Parathyroid adenoma (tissue), 2 donors: ENCODE results near the gene SPTSSA.

Source experiments
- H2AFZ ChIP-seq: fragments of 300-600 bp; sonication (generic); one replicate; pipeline ENCODE4 v1.7.0; 2017; ENCODE audit warnings: antibody characterized with exemption, mild to moderate bottlenecking
- H3K27ac ChIP-seq: fragments of 300-600 bp; sonication (generic); one replicate; pipeline ENCODE4 v1.7.0; 2017
- H3K27me3 ChIP-seq: fragments of 300-600 bp; sonication (generic); one replicate; pipeline ENCODE4 v1.7.0; 2017; ENCODE audit warnings: low read length; ENCODE audit not compliant: control insufficient read depth, insufficient read depth
- H3K36me3 ChIP-seq: fragments of 300-600 bp; sonication (generic); one replicate; pipeline ENCODE4 v1.7.0; 2017; ENCODE audit warnings: low read length; ENCODE audit not compliant: control insufficient read depth, insufficient read depth
- H3K4me1 ChIP-seq: fragments of 300-600 bp; sonication (generic); one replicate; pipeline ENCODE4 v1.7.0; 2017; ENCODE audit warnings: control low read depth
- H3K4me2 ChIP-seq: fragments of 300-600 bp; sonication (generic); one replicate; pipeline ENCODE4 v1.7.0; 2017; ENCODE audit warnings: low read length
- H3K4me3 ChIP-seq: fragments of 300-600 bp; sonication (generic); one replicate; pipeline ENCODE4 v1.7.0; 2017; ENCODE audit warnings: low read depth, low read length
- H3K79me2 ChIP-seq: fragments of 300-600 bp; sonication (generic); one replicate; pipeline ENCODE4 v1.7.0; 2017; ENCODE audit warnings: control low read depth
- H3K9ac ChIP-seq: fragments of 300-600 bp; sonication (generic); one replicate; pipeline ENCODE4 v1.7.0; 2017; ENCODE audit warnings: mild to moderate bottlenecking
- H3K9me3 ChIP-seq: fragments of 300-600 bp; sonication (generic); one replicate; pipeline ENCODE4 v1.7.0; 2017; ENCODE audit warnings: low read length; ENCODE audit not compliant: control insufficient read depth
- CTCF ChIP-seq: fragments of 300-600 bp; sonication (generic); IDR thresholded peaks from one replicate; pipeline ENCODE4 v1.7.0; 2017; ENCODE audit warnings: antibody characterized with exemption, mild to moderate bottlenecking
- donor health status: primary hyperparathyroidism.

Gene SPTSSA

GRCh38 chr14:34460295-34460694 is 1.7 kb downstream of the SPTSSA start:
- H3K4me3 ChIP-seq: no peak overlapping the region
- no peak for TF ChIP-seq CTCF

GRCh38 chr14:34457186-34457585 is 4.9 kb downstream of the SPTSSA start:
- Histone ChIP-seq H3K4me2 (no peak overlapping the region), H3K9me3 (no peaks in the 10 kb centered on the region), H3K4me1 (no peaks in the 10 kb centered on the region), H2AFZ (no peak overlapping the region), H3K9ac (no peak overlapping the region), H3K36me3 (no peaks in the 10 kb centered on the region), H3K79me2 (peaks cover 25% of the 10 kb centered on the region), H3K27me3 (no peaks in the 10 kb centered on the region), H3K27ac (no peak overlapping the region), H3K4me3 (no peak overlapping the region)
- no peak for TF ChIP-seq CTCF

More at GRCh38 chr14:34460295-34460694, 1.7 kb downstream of the SPTSSA start:
- Histone ChIP-seq H3K27ac (no peak overlapping the region), H3K9ac (no peak overlapping the region), H3K4me1 (peaks cover 2% of the 10 kb centered on the region), H2AFZ (no peak overlapping the region), H3K36me3 (no peaks in the 10 kb centered on the region), H3K79me2 (peaks cover 21% of the 10 kb centered on the region), H3K9me3 (no peaks in the 10 kb centered on the region), H3K4me2 (no peak overlapping the region), H3K27me3 (no peaks in the 10 kb centered on the region)

- Histone ChIP-seq H3K27me3 (no peaks in the 10 kb centered on the region), H2AFZ (no peak overlapping the region), H3K27ac (no peak overlapping the region), H3K9me3 (no peaks in the 10 kb centered on the region), H3K4me1 (no peaks in the 10 kb centered on the region), H3K79me2 (peaks cover 20% of the 10 kb centered on the region), H3K9ac (no peak overlapping the region), H3K4me3 (no peak overlapping the region), H3K4me2 (no peak overlapping the region), H3K36me3 (no peaks in the 10 kb centered on the region)
- TF ChIP-seq CTCF: no peak
Observed at GRCh38 chr14:34453226-34453625, 8.8 kb downstream of the SPTSSA start.

- Histone ChIP-seq H3K4me1 (no peaks in the 10 kb centered on the region), H3K36me3 (no peaks in the 10 kb centered on the region), H3K9ac (no peak overlapping the region), H3K27me3 (no peaks in the 10 kb centered on the region), H3K4me3 (no peak overlapping the region), H2AFZ (no peak overlapping the region), H3K9me3 (no peaks in the 10 kb centered on the region), H3K4me2 (no peak overlapping the region), H3K79me2 (peaks cover 24% of the 10 kb centered on the region), H3K27ac (no peak overlapping the region)
- no peak for TF ChIP-seq CTCF
Observed at GRCh38 chr14:34452258-34452822, 9.7 kb downstream of the SPTSSA start.

GRCh38 chr14:34450958-34451357 is 11.1 kb downstream of the SPTSSA start:
- H3K4me2 ChIP-seq: no peak overlapping the region
- H3K9ac ChIP-seq: no peak overlapping the region
- no peaks in the 10 kb centered on the region for H3K27me3 ChIP-seq
- no peaks in the 10 kb centered on the region for H3K4me1 ChIP-seq
- TF ChIP-seq CTCF: no peak
- H3K79me2 ChIP-seq: peaks cover 22% of the 10 kb centered on the region
- no peaks in the 10 kb centered on the region for H3K9me3 ChIP-seq
- H2AFZ ChIP-seq: no peak overlapping the region
- H3K27ac ChIP-seq: no peak overlapping the region
- H3K36me3 ChIP-seq: no peaks in the 10 kb centered on the region
- H3K4me3 ChIP-seq: no peak overlapping the region
